Peyer's patch (tissue), 4 donors: ENCODE measurements around the gene PCNT.

Experiments used
- CTCF ChIP-seq, 6 experiments: fragments of 450-650 bp in 4 of 6; fragments of 200-600 bp in 2 of 6; sonication (generic) in 1 of 6; IDR thresholded peaks; one replicate each; pipeline ENCODE4 v1.5.1; 2017 to 2019; ENCODE audit warnings: antibody characterized with exemption in 6 of 6, mild to moderate bottlenecking in 3 of 6, moderate library complexity in 1 of 6
- POLR2A ChIP-seq, 2 donors: fragments of 450-650 bp; IDR thresholded peaks; one replicate each; pipeline ENCODE4 v1.5.1; 2017; ENCODE audit warnings: antibody characterized with exemption in 2 of 2, mild to moderate bottlenecking in 2 of 2, moderate library complexity in 2 of 2

- TF ChIP-seq CTCF (IDR thresholded peaks at IDR 0.05) (no peak), POLR2A (IDR thresholded peaks at IDR 0.05) (no peak)
These were observed 138.0 kb downstream of the PCNT start for GRCh38 chr21:46461909-46462308.
